ENCODE results near the gene CACNG1. TPM values are rescaled to one million over a fixed set of nuclear protein-coding genes. Genes with fewer than 3 reads are reported as not detected.
"Not testable (repeated sequence)": the region's sequence is repeated elsewhere in the genome, so short reads cannot be mapped to it uniquely, and the experiment has no call there.

CACNG1 gene
- total RNA-seq, 1 donor from 2014 or later, result not detected

- intact Hi-C loops (cut with micrococcal nuclease), result no loop called here
These were observed 33.9 kb downstream of the CACNG1 start for GRCh38 chr17:67078292-67078691.

- intact Hi-C loops (cut with micrococcal nuclease), result no loop called here
These were observed 35.1 kb downstream of the CACNG1 start for GRCh38 chr17:67079491-67079890.

GRCh38 chr17:67080804-67081203 is 36.5 kb downstream of the CACNG1 start:
- intact Hi-C loops (cut with micrococcal nuclease), result no loop called here

GRCh38 chr17:67082107-67082506 is 37.8 kb downstream of the CACNG1 start:
- intact Hi-C loops (cut with micrococcal nuclease), result no loop called here

- intact Hi-C loops (cut with micrococcal nuclease), result no loop called here
These were observed 41.1 kb downstream of the CACNG1 start for GRCh38 chr17:67085406-67085805.

GRCh38 chr17:67088639-67089038 is 44.3 kb downstream of the CACNG1 start:
- intact Hi-C loops (cut with micrococcal nuclease), result no loop called here

GRCh38 chr17:67090341-67090740 is 46.0 kb downstream of the CACNG1 start:
- intact Hi-C loops (cut with micrococcal nuclease), result no loop called here

- intact Hi-C loops (cut with micrococcal nuclease), result no loop called here
These were observed 47.9 kb downstream of the CACNG1 start for GRCh38 chr17:67092291-67092690.

GRCh38 chr17:67092710-67093109 is 48.4 kb downstream of the CACNG1 start:
- intact Hi-C loops (cut with micrococcal nuclease), result not testable (repeated sequence)

- intact Hi-C loops (cut with micrococcal nuclease), result no loop called here
These were observed 49.0 kb downstream of the CACNG1 start for GRCh38 chr17:67093348-67093747.

GRCh38 chr17:67095291-67095690 is 50.9 kb downstream of the CACNG1 start:
- intact Hi-C loops (cut with micrococcal nuclease), result not testable (repeated sequence)

GRCh38 chr17:67095803-67096202 is 51.4 kb downstream of the CACNG1 start:
- intact Hi-C loops (cut with micrococcal nuclease), result no loop called here

- intact Hi-C loops (cut with micrococcal nuclease), result no loop called here
These were observed 52.3 kb downstream of the CACNG1 start for GRCh38 chr17:67096609-67097008.

GRCh38 chr17:67098006-67098405 is 53.7 kb downstream of the CACNG1 start:
- intact Hi-C loops (cut with micrococcal nuclease), result no loop called here

- intact Hi-C loops (cut with micrococcal nuclease), result not testable (repeated sequence)
These were observed 60.3 kb downstream of the CACNG1 start for GRCh38 chr17:67104641-67105040.

- intact Hi-C loops (cut with micrococcal nuclease), result no loop called here
These were observed 60.9 kb downstream of the CACNG1 start for GRCh38 chr17:67105213-67105612.

Other genes with a start within 250 kb of the CACNG1 start
- gene CACNG5, start 209.4 kb upstream of the CACNG1 start, total RNA-seq, result not detected in 2 replicates
- gene CACNG4, start 79.8 kb upstream of the CACNG1 start, total RNA-seq, result not detected in 2 replicates
- gene HELZ, start 200.6 kb downstream of the CACNG1 start, total RNA-seq, result 64.1 and 68.6 TPM in 2 replicates